G401.6 (cell line): ENCODE measurements around the gene UPP2.

Experiments used
- FAIRE-seq: peaks from 2 replicates; lab custom pipeline; 2012; peaks lifted over from hg19 to GRCh38; lab: Jason Lieb, UNC

Gene UPP2

GRCh38 chr2:158142568-158143332 lies 41.1 kb downstream of the UPP2 start:
- FAIRE-seq = no peak

- FAIRE-seq = no peak
Observed at GRCh38 chr2:158143703-158144360, 42.2 kb downstream of the UPP2 start.

- no peak for FAIRE-seq
Observed at GRCh38 chr2:158144914-158145625, 43.4 kb downstream of the UPP2 start.

- no peak for FAIRE-seq
Observed at GRCh38 chr2:158153270-158154015, 51.8 kb downstream of the UPP2 start.

- no peak for FAIRE-seq
Observed at GRCh38 chr2:158154596-158154995, 52.9 kb downstream of the UPP2 start.

- FAIRE-seq = no peak
Observed at GRCh38 chr2:158172719-158173118, 71.0 kb downstream of the UPP2 start.

- no peak for FAIRE-seq
Observed at GRCh38 chr2:158174495-158174894, 72.8 kb downstream of the UPP2 start.

GRCh38 chr2:158174956-158175355 lies 73.3 kb downstream of the UPP2 start:
- no peak for FAIRE-seq

- FAIRE-seq = no peak
Observed at GRCh38 chr2:158178646-158179045, 77.0 kb downstream of the UPP2 start.

GRCh38 chr2:158179660-158180059 lies 78.0 kb downstream of the UPP2 start:
- FAIRE-seq = peak; percentile 75

GRCh38 chr2:158181171-158181570 lies 79.5 kb downstream of the UPP2 start:
- FAIRE-seq = no peak

- no peak for FAIRE-seq
Observed at GRCh38 chr2:158182676-158183295, 81.1 kb downstream of the UPP2 start.

GRCh38 chr2:158184001-158184400 lies 82.3 kb downstream of the UPP2 start:
- FAIRE-seq = no peak

- FAIRE-seq = no peak
Observed at GRCh38 chr2:158184556-158185343, 83.1 kb downstream of the UPP2 start.
